DND-41 (cell line): ENCODE measurements around the gene CREB3L2.

Source experiments
- CTCF ChIP-seq: IDR thresholded peaks from 2 replicates; pipeline ENCODE4 v1.5.1; 2012; ENCODE audit warnings: borderline replicate concordance, low read length, moderate library complexity, mild to moderate bottlenecking; ENCODE audit not compliant: poor library complexity, severe bottlenecking; ENCODE audit errors: extremely low read depth
- EZH2 ChIP-seq: IDR thresholded peaks from 3 replicates; pipeline ENCODE4 v1.6.1; 2012; ENCODE audit warnings: borderline replicate concordance, low read depth, mild to moderate bottlenecking, moderate library complexity, low read length, inconsistent platforms; ENCODE audit not compliant: severe bottlenecking

GRCh38 chr7:137832382-137832781 is 169.5 kb downstream of the CREB3L2 start:
- TF ChIP-seq CTCF, result no peak
- TF ChIP-seq EZH2, result no peak
